MCF 10A (cell line): ENCODE measurements around the gene AGBL5. TPM values are rescaled to one million over a fixed set of nuclear protein-coding genes. Genes with fewer than 3 reads are reported as not detected.

Source experiments
- BruUV-seq: library from RNA; stranded (reverse); fragments of 400-500 nt; replicated peaks from 2 replicates; lab custom pipeline; 2021; lab: Mats Ljungman, UMichigan
- CTCF ChIA-PET: fragments of 300-600 bp; sonication (Branson Sonifier 250); formaldehyde crosslinking; extraction: SDS; loops from one replicate; lab custom pipeline; 2021; ENCODE audit warnings: antibody characterized with exemption, inconsistent platforms; lab: Yijun Ruan, JAX
- POLR2A ChIA-PET: fragments of 300-600, 350-650 bp; sonication (Branson Sonifier 250); formaldehyde crosslinking; extraction: SDS; loops from one replicate; lab custom pipeline; 2020; ENCODE audit warnings: antibody characterized with exemption, inconsistent platforms; lab: Yijun Ruan, JAX
- DNase-seq: peaks from one replicate; pipeline ENCODE4 v3.0.0-alpha.2; 2018; ENCODE audit not compliant: unreplicated experiment
- H3K27ac Mint-ChIP-seq: one replicate; pipeline ENCODE4 v1.8.0; 2022; ENCODE audit warnings: mild to moderate bottlenecking, low read depth, mixed read lengths; ENCODE audit not compliant: unreplicated experiment
- H3K27me3 Mint-ChIP-seq: one replicate; pipeline ENCODE4 v1.8.0; 2022; ENCODE audit warnings: mixed read lengths; ENCODE audit not compliant: insufficient read depth, unreplicated experiment
- H3K36me3 Mint-ChIP-seq: one replicate; pipeline ENCODE4 v1.8.0; 2022; ENCODE audit warnings: mild to moderate bottlenecking, moderate library complexity, mixed read lengths; ENCODE audit not compliant: insufficient read depth, unreplicated experiment
- H3K4me1 Mint-ChIP-seq: one replicate; pipeline ENCODE4 v1.8.0; 2022; ENCODE audit warnings: mixed read lengths; ENCODE audit not compliant: insufficient read depth, unreplicated experiment
- H3K4me3 Mint-ChIP-seq: one replicate; pipeline ENCODE4 v1.8.0; 2022; ENCODE audit warnings: mild to moderate bottlenecking, moderate library complexity, mixed read lengths; ENCODE audit not compliant: unreplicated experiment
- H3K9me3 Mint-ChIP-seq: one replicate; pipeline ENCODE4 v1.8.0; 2022; ENCODE audit warnings: mixed read lengths; ENCODE audit not compliant: unreplicated experiment
- CTCF ChIP-seq: fragments of 200-600 bp; IDR thresholded peaks from one replicate; pipeline ENCODE4 v1.8.0; 2022; ENCODE audit warnings: antibody characterized with exemption, mild to moderate bottlenecking; ENCODE audit not compliant: unreplicated experiment
- intact Hi-C: fragments of 100-400 bp; cut with micrococcal nuclease; formaldehyde crosslinking; loops from 2 replicates; pipeline ENCODE4 v1.14.1; 2022
- total RNA-seq: library from RNA; stranded (reverse); gene quantifications from 2 replicates; pipeline ENCODE4 v1.2.3, GENCODE V29; 2022

The AGBL5 gene
- total RNA-seq, 1 experiment from 2014 or later: 22.7 TPM

DNA sequence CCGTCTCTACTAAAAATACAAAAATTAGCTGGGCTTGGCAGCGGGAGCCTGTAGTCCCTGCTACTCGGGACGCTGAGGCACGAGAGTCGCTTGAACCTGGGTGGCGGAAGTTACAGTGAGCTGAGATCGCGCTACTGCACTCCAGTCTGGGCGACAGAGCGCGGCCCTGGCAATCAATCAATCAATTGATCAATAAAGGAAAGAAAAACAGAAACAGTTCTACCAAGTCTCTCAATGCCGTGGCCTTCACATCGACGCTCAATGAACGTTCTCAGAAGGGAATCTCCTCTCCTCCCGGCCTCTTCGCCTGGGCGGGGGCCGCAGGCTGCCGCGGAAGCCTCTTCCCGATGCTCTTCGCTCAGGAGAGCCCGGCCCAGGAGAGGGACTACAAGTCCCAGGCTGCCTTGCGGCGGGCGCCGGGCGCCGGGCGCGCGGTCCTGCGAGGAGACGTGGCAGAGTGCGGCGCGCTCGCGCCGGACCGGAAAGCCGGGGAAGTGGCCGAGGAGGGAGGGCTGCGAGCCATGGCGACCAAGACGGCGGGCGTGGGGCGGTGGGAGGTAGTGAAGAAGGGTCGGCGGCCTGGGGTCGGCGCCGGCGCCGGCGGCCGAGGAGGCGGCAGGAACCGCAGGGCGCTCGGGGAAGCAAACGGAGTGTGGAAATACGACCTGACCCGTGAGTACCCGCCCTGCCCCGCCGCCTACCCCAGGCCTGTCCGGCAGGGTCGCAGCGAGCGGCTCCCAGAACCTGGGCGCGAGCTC, 18.8 kb upstream of the AGBL5 start, which contains the start of gene TMEM214:
Gene TMEM214, plus strand, starts transcription at position 471 of the 758 bp plus-strand sequence. Its CDS starts 51 bp downstream, at position 522.
- POLR2A ChIA-PET: interaction anchor here (0.6 to 4.0 kb wide), 7 partner anchors 9 to 66 kb away, joined by 3 to 38 read pairs (median 3); partner anchors contain the start of genes AGBL5 and OST4
- intact Hi-C loops: loop anchor here (1.0 kb wide), 1 partner anchor 18 kb away; no protein-coding TSS in a partner anchor
- no TSS peak for BruUV-seq
- DNase-seq: peak; percentile 86
- Mint-ChIP-seq H3K4me3 (peak within 1 kb of the TSS; percentile 96), H3K27ac (peak within 1 kb of the TSS; percentile 89), H3K9me3 (no peaks in the 10 kb centered on the region), H3K36me3 (peaks cover 36% of the 10 kb centered on the region), H3K4me1 (peaks cover 14% of the 10 kb centered on the region), H3K27me3 (no peaks in the 10 kb centered on the region)
- CTCF ChIA-PET: interaction anchor here (0.6 to 1.3 kb wide), 5 partner anchors 9 to 71 kb away, joined by 3 to 6 read pairs (median 4); no protein-coding TSS in a partner anchor
- no peak for TF ChIP-seq CTCF

DNA sequence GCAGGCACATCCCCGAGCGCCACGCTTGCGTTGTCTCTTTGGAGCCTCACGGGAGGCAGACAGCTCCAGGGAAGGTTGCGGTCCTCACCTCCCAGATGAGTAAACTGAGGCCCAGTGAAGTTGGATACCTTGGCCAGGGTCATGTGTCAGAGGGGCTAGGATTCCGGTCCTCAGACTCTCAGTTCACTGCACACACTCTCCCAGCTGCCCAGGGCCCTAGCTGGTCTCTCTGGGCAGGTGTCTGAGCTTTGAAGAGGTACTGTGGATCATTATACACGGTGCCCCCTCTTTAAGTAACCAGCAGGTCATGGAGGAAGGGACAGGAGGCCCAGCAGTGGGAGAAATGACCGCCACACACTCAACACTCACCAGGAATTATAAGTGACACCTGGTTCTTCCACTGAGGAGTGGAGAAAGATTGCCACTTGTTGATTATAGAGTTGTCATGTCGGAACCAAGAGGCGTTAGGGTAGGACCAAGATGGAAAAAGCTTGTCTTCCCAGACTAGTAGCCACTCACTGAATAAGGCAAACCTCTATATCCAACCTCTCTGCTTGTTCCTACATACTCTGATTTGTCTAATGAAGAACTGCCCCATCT, 18.1 kb upstream of the AGBL5 start:
- H3K36me3 Mint-ChIP-seq: peaks cover 34% of the 10 kb centered on the region
- no peak for DNase-seq
- intact Hi-C loops: no loop called here
- peak overlapping the region; percentile 96 for H3K4me3 Mint-ChIP-seq
- BruUV-seq: TSS peak; percentile 55
- TF ChIP-seq CTCF: no peak
- ChIA-PET POLR2A (interaction anchor here (0.6 to 4.0 kb wide), 7 partner anchors 8 to 260 kb away, joined by 3 to 38 read pairs (median 4); partner anchors contain the start of genes AGBL5 and OST4), CTCF (interaction anchor here (0.6 to 1.3 kb wide), 6 partner anchors 10 to 187 kb away, joined by 3 to 6 read pairs (median 4); no protein-coding TSS in a partner anchor)
- no peaks in the 10 kb centered on the region for H3K27me3 Mint-ChIP-seq
- H3K9me3 Mint-ChIP-seq: no peaks in the 10 kb centered on the region
- peak overlapping the region; percentile 89 for H3K27ac Mint-ChIP-seq
- peaks cover 14% of the 10 kb centered on the region for H3K4me1 Mint-ChIP-seq

- ChIA-PET CTCF (interaction anchor here (0.6 to 1.2 kb wide), 3 partner anchors 8 to 234 kb away, joined by 3 to 6 read pairs (median 3); no protein-coding TSS in a partner anchor), POLR2A (interaction anchor here (1.9 to 2.0 kb wide), 2 partner anchors 9 to 13 kb away, joined by 8 read pairs; partner anchors contain the start of gene AGBL5)
- Mint-ChIP-seq H3K9me3 (no peaks in the 10 kb centered on the region), H3K4me1 (peaks cover 9% of the 10 kb centered on the region), H3K4me3 (no peak overlapping the region), H3K27me3 (no peaks in the 10 kb centered on the region), H3K36me3 (peaks cover 56% of the 10 kb centered on the region), H3K27ac (no peak overlapping the region)
- no TSS peak for BruUV-seq
- no peak for DNase-seq
- TF ChIP-seq CTCF: no peak
- intact Hi-C loops: no loop called here
Observed at GRCh38 chr2:27038012-27038411, 13.5 kb upstream of the AGBL5 start.
